ENCODE measurements around the gene FAM180A.

DNA sequence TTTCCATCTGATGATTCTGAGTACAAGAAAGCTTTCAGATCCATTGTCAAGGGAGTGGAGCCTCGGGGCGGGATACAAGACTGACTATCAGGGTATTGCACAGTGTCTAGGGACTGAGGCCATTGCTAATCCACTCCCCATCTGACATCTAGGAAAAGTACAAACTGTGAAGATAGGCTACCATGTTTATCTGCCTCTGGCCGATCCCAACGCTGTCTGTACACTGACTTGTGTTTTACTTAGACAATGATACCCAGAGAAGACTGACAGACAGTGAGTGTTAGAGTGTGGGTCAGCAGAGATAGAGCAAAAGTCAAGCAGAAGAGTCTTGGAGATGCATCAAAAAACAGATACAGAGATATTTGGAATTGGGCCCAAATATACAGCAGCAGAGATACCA, 17.5 kb downstream of the FAM180A start:
- TF ChIP-seq, protein P1, sequence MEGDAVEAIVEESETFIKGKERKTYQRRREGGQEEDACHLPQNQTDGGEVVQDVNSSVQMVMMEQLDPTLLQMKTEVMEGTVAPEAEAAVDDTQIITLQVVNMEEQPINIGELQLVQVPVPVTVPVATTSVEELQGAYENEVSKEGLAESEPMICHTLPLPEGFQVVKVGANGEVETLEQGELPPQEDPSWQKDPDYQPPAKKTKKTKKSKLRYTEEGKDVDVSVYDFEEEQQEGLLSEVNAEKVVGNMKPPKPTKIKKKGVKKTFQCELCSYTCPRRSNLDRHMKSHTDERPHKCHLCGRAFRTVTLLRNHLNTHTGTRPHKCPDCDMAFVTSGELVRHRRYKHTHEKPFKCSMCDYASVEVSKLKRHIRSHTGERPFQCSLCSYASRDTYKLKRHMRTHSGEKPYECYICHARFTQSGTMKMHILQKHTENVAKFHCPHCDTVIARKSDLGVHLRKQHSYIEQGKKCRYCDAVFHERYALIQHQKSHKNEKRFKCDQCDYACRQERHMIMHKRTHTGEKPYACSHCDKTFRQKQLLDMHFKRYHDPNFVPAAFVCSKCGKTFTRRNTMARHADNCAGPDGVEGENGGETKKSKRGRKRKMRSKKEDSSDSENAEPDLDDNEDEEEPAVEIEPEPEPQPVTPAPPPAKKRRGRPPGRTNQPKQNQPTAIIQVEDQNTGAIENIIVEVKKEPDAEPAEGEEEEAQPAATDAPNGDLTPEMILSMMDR (IDR thresholded peaks at IDR 0.05; ENCODE audit: low read depth, low read length): no peak
- no peak for TF ChIP-seq EZH2phosphoT487 (IDR thresholded peaks at IDR 0.05; ENCODE audit: low read depth)

Measured in OCI-LY3 (cell line).